ENCODE measurements around the gene RUNX1.

DNA sequence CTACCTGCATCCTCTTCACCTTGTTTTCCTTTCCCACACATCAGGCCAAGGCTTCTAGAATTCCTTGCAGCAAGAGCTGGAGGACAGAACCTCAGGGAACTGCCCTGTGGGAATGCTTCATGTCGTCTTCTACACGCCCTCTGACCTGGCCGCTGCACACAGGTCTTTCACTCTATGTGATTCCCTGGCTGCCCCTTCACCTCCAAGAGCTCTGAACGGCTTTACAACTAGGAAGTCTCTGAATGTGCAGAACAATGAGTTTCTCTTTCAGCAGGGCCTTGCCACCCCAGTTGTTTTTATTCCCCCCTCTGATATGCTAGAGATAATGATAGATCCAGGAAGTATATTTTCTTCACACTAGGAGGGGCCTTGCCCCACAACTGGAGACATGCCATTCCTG lies 237.7 kb downstream of the RUNX1 start:
- TF ChIP-seq, protein P1, sequence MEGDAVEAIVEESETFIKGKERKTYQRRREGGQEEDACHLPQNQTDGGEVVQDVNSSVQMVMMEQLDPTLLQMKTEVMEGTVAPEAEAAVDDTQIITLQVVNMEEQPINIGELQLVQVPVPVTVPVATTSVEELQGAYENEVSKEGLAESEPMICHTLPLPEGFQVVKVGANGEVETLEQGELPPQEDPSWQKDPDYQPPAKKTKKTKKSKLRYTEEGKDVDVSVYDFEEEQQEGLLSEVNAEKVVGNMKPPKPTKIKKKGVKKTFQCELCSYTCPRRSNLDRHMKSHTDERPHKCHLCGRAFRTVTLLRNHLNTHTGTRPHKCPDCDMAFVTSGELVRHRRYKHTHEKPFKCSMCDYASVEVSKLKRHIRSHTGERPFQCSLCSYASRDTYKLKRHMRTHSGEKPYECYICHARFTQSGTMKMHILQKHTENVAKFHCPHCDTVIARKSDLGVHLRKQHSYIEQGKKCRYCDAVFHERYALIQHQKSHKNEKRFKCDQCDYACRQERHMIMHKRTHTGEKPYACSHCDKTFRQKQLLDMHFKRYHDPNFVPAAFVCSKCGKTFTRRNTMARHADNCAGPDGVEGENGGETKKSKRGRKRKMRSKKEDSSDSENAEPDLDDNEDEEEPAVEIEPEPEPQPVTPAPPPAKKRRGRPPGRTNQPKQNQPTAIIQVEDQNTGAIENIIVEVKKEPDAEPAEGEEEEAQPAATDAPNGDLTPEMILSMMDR (IDR thresholded peaks at IDR 0.05): no peak
- no peak for TF ChIP-seq ZFX (IDR thresholded peaks at IDR 0.05; ENCODE audit: borderline replicate concordance)

All from 22Rv1 (cell line).